Endothelial cell of umbilical vein (primary cell): Measurements from ENCODE around the gene VSIG4. TPM values are rescaled to one million over a fixed set of nuclear protein-coding genes. Genes with fewer than 3 reads are reported as not detected.

Experiments used
- BruUV-seq: library from RNA; stranded (reverse); fragments of 400-500 nt; replicated peaks from 2 replicates; lab custom pipeline; 2021; lab: Mats Ljungman, UMichigan
- CTCF ChIA-PET: fragments of 300-600, 350-600 bp; sonication (Branson Sonifier 250); formaldehyde crosslinking; loops from one replicate; lab custom pipeline; 2021; ENCODE audit warnings: antibody characterized with exemption, inconsistent platforms; lab: Charles Lee
- POLR2A ChIA-PET: fragments of 300-600, 350-600 bp; sonication (Branson Sonifier 250); formaldehyde crosslinking; loops from one replicate; lab custom pipeline; 2021; ENCODE audit warnings: antibody characterized with exemption, inconsistent platforms; lab: Charles Lee
- DNase-seq: peaks from one replicate; pipeline ENCODE4 v3.0.0-alpha.2; 2011; ENCODE audit warnings: low read depth, low spot score
- FAIRE-seq: peaks from 2 replicates; lab custom pipeline; 2011; peaks lifted over from hg19 to GRCh38; lab: Jason Lieb, UNC
- H2AFZ ChIP-seq: 2 replicates; pipeline ENCODE4 v1.6.0; 2012; ENCODE audit warnings: low read depth, low read length, control low read depth, inconsistent platforms
- H3K27ac ChIP-seq: 2 replicates; pipeline ENCODE4 v1.5.1; 2011; ENCODE audit warnings: low read depth, mild to moderate bottlenecking, control low read depth, low read length, moderate library complexity; ENCODE audit not compliant: insufficient read depth
- H3K27me3 ChIP-seq, 2 experiments: 2 replicates each; pipeline versions ENCODE4 v1.6.0 to v1.6.1; 2011; ENCODE audit warnings: low read length in 2 of 2, mixed read lengths in 1 of 2; ENCODE audit not compliant: control insufficient read depth in 2 of 2, insufficient read depth in 2 of 2
- H3K36me3 ChIP-seq, 2 experiments: 2 replicates in 1 of 2; 3 replicates in 1 of 2; pipeline ENCODE4 v1.5.1; 2011; ENCODE audit warnings: low read length in 2 of 2, mild to moderate bottlenecking in 1 of 2, moderate library complexity in 1 of 2; ENCODE audit not compliant: control insufficient read depth in 2 of 2, insufficient read depth in 2 of 2; ENCODE audit errors: extremely low read depth in 1 of 2
- H3K4me1 ChIP-seq: 3 replicates; pipeline ENCODE4 v1.5.1; 2011; ENCODE audit warnings: mild to moderate bottlenecking, low read length; ENCODE audit not compliant: control insufficient read depth, insufficient read depth; ENCODE audit errors: extremely low read depth
- H3K4me2 ChIP-seq: 2 replicates; pipeline ENCODE4 v1.6.1; 2011; ENCODE audit warnings: low read length, control low read depth, mixed read lengths; ENCODE audit not compliant: insufficient read depth
- H3K4me3 ChIP-seq, 3 experiments: fragments of 200-600 bp in 1 of 3; sonication (generic), shearing (Covaris generic) in 1 of 3; replicated peaks in 1 of 3; 2 replicates each; pipeline ENCODE4 v1.5.1; 2011 to 2016; ENCODE audit warnings: control low read depth in 3 of 3, low read length in 3 of 3, mild to moderate bottlenecking in 2 of 3, inconsistent platforms in 1 of 3, low read depth in 1 of 3, moderate library complexity in 1 of 3; ENCODE audit not compliant: insufficient read depth in 1 of 3
- H3K79me2 ChIP-seq: 2 replicates; pipeline ENCODE4 v1.6.0; 2012; ENCODE audit warnings: low read length, inconsistent platforms; ENCODE audit not compliant: control insufficient read depth, insufficient read depth
- H3K9ac ChIP-seq: replicated peaks from 2 replicates; pipeline ENCODE3; 2011; ENCODE audit warnings: low read length, control low read depth; ENCODE audit not compliant: insufficient read depth; ENCODE audit errors: extremely low read depth
- H3K9me1 ChIP-seq: replicated peaks from 3 replicates; pipeline ENCODE4 v1.6.0; 2011; ENCODE audit warnings: mild to moderate bottlenecking, low read length; ENCODE audit not compliant: control insufficient read depth, insufficient read depth; ENCODE audit errors: extremely low read depth
- H3K9me3 ChIP-seq: replicated peaks from 2 replicates; pipeline ENCODE4 v1.5.1; 2012; ENCODE audit warnings: low read length, inconsistent platforms; ENCODE audit not compliant: control insufficient read depth, insufficient read depth
- H4K20me1 ChIP-seq: replicated peaks from 2 replicates; pipeline ENCODE3; 2011; ENCODE audit warnings: mild to moderate bottlenecking, low read length; ENCODE audit not compliant: control insufficient read depth, insufficient read depth; ENCODE audit errors: extremely low read depth
- EZH2 ChIP-seq: IDR thresholded peaks from 2 replicates; pipeline ENCODE4 v1.6.1; 2012; ENCODE audit warnings: borderline replicate concordance, low read depth, mild to moderate bottlenecking, moderate library complexity, low read length, inconsistent platforms; ENCODE audit not compliant: severe bottlenecking
- FOS ChIP-seq: IDR thresholded peaks from 2 replicates; pipeline ENCODE4 v1.6.1; 2011; ENCODE audit warnings: mild to moderate bottlenecking, low read length, moderate library complexity, borderline replicate concordance; ENCODE audit not compliant: insufficient read depth
- GATA2 ChIP-seq: IDR thresholded peaks from 2 replicates; pipeline ENCODE4 v1.7.0; 2011; ENCODE audit warnings: low read depth, mild to moderate bottlenecking, moderate library complexity, mixed read lengths, low read length; ENCODE audit not compliant: insufficient read length, insufficient read depth
- JUN ChIP-seq: IDR thresholded peaks from 2 replicates; pipeline ENCODE4 v1.6.1; 2011; ENCODE audit warnings: borderline replicate concordance, low read depth; ENCODE audit not compliant: insufficient read length, insufficient read depth
- MYC ChIP-seq: IDR thresholded peaks from one replicate; pipeline ENCODE4 v1.6.1; 2011; ENCODE audit warnings: mild to moderate bottlenecking, low read depth, low read length
- POLR2A ChIP-seq: IDR thresholded peaks from 2 replicates; pipeline ENCODE4 v1.6.1; 2012; ENCODE audit warnings: low read depth, mild to moderate bottlenecking, control low read depth, low read length
- POLR2AphosphoS5 ChIP-seq: IDR thresholded peaks from 2 replicates; pipeline ENCODE4 v1.6.1; 2012; ENCODE audit warnings: low read depth, mild to moderate bottlenecking, control low read depth, low read length, moderate library complexity; ENCODE audit not compliant: insufficient read depth
- dilution Hi-C: fragments of 300-500 bp; cut with MboI; formaldehyde crosslinking; loops from one replicate; pipeline ENCODE4 v1.15.0; 2019; ENCODE audit warnings: low sequenced_read_pairs; ENCODE audit not compliant: extremely low pct_ligation_motif_present
- intact Hi-C: fragments of 100-400 bp; cut with micrococcal nuclease; formaldehyde crosslinking; loops from one replicate; pipeline ENCODE4 v1.10.0; 2022
- polyA plus RNA-seq, 4 experiments: library from polyadenylated mRNA; depleted of rRNA in 3 of 4; stranded (reverse) in 3 of 4; unstranded in 1 of 4; fragments of >200 nt; gene quantifications; 2 replicates each; pipeline versions ENCODE4 v1.2.1 to v1.2.3, GENCODE V29; 2011 to 2012; ENCODE audit warnings: missing spikeins in 1 of 4
- total RNA-seq: library from RNA; stranded (reverse); gene quantifications from 2 replicates; pipeline ENCODE4 v1.2.3, GENCODE V29; 2021
- TF ChIP-seq, protein P1 (sequence below): IDR thresholded peaks from 2 replicates; pipeline ENCODE4 v1.6.1; 2011; ENCODE audit not compliant: insufficient read depth, insufficient read length
- TF ChIP-seq, protein P2 (sequence below), 2 donors: IDR thresholded peaks; 1 replicate in 1 of 2; 2 replicates in 1 of 2; pipeline ENCODE4 v1.5.1; 2011; ENCODE audit warnings: low read length in 2 of 2, mild to moderate bottlenecking in 2 of 2, moderate library complexity in 2 of 2, control low read depth in 1 of 2, inconsistent platforms in 1 of 2, low read depth in 1 of 2; ENCODE audit not compliant: insufficient read depth in 1 of 2; ENCODE audit errors: extremely low read depth in 1 of 2

Gene VSIG4
- total and polyA plus RNA-seq, 2 donors (not counting 3 experiments of a cell fraction or from before 2014, with no cell fraction given) = not detected

GRCh38 chrX:66042307-66043077 is 2.6 kb upstream of the VSIG4 start:
- Histone ChIP-seq H3K4me1 (no peaks in the 10 kb centered on the region), H3K27me3 (no peaks in the 10 kb centered on the region), H3K9me1 (no peaks in the 10 kb centered on the region), H2AFZ (no peak overlapping the region), H3K4me2 (no peak overlapping the region), H3K9me3 (no peaks in the 10 kb centered on the region), H3K4me3 (no peak overlapping the region), H3K36me3 (no peaks in the 10 kb centered on the region), H3K79me2 (no peaks in the 10 kb centered on the region), H4K20me1 (no peaks in the 10 kb centered on the region), H3K9ac (no peak overlapping the region), H3K27ac (no peak overlapping the region)
- dilution Hi-C loops = no loop called here
- CTCF ChIA-PET = no interaction called here
- no peak for FAIRE-seq
- no peak for TF ChIP-seq POLR2AphosphoS5
- TF ChIP-seq MYC = no peak
- TF ChIP-seq, protein P1, sequence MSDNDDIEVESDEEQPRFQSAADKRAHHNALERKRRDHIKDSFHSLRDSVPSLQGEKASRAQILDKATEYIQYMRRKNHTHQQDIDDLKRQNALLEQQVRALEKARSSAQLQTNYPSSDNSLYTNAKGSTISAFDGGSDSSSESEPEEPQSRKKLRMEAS = no peak
- no peak for TF ChIP-seq EZH2
- TF ChIP-seq FOS = no peak
- no peak for TF ChIP-seq GATA2
- TF ChIP-seq, protein P2, sequence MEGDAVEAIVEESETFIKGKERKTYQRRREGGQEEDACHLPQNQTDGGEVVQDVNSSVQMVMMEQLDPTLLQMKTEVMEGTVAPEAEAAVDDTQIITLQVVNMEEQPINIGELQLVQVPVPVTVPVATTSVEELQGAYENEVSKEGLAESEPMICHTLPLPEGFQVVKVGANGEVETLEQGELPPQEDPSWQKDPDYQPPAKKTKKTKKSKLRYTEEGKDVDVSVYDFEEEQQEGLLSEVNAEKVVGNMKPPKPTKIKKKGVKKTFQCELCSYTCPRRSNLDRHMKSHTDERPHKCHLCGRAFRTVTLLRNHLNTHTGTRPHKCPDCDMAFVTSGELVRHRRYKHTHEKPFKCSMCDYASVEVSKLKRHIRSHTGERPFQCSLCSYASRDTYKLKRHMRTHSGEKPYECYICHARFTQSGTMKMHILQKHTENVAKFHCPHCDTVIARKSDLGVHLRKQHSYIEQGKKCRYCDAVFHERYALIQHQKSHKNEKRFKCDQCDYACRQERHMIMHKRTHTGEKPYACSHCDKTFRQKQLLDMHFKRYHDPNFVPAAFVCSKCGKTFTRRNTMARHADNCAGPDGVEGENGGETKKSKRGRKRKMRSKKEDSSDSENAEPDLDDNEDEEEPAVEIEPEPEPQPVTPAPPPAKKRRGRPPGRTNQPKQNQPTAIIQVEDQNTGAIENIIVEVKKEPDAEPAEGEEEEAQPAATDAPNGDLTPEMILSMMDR (IDR thresholded peaks at IDR 0.05; ENCODE audit: extremely low read depth in 1 of 2, insufficient read depth in 1 of 2, low read depth in 1 of 2, low read length in 2 of 2) = no peak
- TF ChIP-seq POLR2A = no peak
- no peak for TF ChIP-seq JUN
- BruUV-seq = no TSS peak
- no peak for DNase-seq
- POLR2A ChIA-PET = no interaction called here
- intact Hi-C loops = no loop called here
